Stimulated activated CD4-positive, alpha-beta T cell treated with anti-CD3 and anti-CD28 coated beads, Interleukin-15, amount 100 ng/mL, for 48 hours (primary cell): ENCODE data around the gene RAMP2.
"Not testable (repeated sequence)": the region's sequence is repeated elsewhere in the genome, so short reads cannot be mapped to it uniquely, and the experiment has no call there.

Experiments used
- DNase-seq, 2 donors: peaks; one replicate each; pipeline ENCODE4 v3.0.0-alpha.2; 2020; ENCODE audit warnings: low read depth in 2 of 2

Gene RAMP2

DNA sequence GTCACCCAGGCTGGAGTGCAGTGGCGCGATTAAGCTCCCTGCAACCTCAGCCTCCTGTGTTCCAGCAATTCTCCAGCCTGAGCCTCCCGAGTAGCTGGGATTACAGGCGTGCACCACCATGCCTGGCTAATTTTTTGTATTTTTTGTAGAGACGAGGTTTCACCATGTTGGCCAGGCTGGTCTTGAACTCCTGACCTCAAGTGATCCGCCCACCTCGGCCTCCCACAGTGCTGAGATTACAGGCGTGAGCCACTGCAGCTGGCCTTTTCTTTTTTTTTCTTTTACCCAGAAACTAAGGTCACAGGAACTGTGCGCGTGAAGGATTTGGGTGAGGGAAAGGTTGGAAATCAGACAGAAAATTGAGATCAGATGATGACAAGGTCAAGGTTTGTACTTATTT is 8.9 kb downstream of the RAMP2 start:
- not testable (repeated sequence) for DNase-seq

GRCh38 chr17:42772945-42773289 is 11.9 kb downstream of the RAMP2 start:
- no peak for DNase-seq

DNA sequence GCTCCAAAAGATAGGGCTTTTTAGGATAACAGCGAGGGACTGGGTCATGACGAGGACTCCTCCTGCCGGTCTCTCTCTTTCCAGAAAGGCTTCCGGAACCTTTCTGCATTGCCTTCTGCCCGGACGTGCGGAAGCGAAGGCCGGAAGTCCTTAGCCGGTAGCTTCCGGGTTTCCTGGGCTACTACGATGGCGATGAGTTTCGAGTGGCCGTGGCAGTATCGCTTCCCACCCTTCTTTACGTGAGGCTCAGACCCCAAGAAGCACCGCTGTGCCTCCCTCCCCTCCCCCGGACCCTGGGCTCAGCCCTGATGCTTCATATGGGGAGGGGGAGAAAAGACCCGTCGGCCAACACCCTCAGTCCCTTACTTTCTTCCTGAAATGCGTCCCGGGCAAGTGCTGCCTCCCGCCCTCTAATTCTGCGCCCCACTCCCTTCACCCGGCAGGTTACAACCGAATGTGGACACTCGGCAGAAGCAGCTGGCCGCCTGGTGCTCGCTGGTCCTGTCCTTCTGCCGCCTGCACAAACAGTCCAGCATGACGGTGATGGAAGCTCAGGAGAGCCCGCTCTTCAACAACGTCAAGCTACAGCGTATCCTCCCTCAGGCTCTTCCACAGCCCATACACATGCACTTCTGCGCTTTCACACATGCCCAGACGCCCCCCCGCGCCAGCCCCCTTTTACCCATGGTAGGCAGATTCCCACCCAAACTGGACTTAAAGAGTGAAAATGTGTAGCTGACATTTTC is 12.4 kb downstream of the RAMP2 start, which contains the start of gene VPS25:
TSS of gene VPS25 (plus strand) at position 160 of the 746 bp plus-strand sequence. CDS start at position 187, 27 bp downstream.
- DNase-seq = peak; percentile 46 to 64

- no peak for DNase-seq
Observed at GRCh38 chr17:42774066-42774745, 13.2 kb downstream of the RAMP2 start.

- no peak for DNase-seq
Observed at GRCh38 chr17:42775534-42776098, 14.6 kb downstream of the RAMP2 start.

DNA sequence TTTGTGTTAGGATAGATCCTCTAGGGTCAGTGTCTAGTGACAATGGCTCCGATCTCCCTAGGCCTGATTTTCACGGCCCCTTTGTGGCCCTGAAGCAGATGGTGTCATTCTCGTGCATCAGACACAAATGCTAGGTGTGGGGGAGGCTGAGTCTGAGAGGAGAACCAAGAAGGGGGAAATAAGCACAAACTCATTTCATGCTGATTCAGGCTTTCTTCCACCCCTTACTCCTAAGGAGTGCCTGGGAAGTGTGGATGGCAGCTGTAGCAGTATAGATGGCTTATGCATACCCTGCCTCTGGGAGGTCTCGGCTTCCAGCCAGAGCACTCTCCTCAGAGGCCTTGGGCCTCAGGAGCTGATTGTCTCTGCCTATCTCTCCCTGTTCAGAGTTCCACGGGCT is 17.5 kb downstream of the RAMP2 start:
- DNase-seq = no peak

DNA sequence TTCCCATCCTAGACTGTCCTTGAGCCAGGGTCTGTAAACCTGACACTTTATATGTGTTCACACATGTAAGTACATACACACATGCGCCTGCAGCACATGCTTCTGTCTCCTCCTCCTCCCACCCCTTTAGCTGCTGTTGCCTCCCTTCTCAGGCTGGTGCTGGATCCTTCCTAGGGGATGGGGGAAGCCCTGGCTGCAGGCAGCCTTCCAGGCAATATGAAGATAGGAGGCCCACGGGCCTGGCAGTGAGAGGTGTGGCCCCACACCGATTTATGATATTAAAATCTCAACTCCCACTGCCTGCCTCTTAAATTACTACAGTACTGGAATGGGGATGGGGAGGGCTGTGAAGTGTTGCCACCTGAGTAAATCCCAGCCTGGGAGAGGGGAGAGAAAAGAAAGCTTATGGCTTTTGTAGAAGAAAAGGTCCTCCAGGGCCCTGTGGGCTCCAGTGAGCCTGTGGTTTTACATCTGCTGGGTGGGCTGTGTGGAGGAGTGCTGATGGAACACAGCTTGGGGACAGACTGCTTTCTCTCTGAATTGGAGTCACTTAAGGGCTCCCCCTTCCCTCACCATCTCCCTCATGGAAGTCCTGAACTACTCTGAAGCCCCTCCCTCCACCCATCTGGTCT is 18.4 kb downstream of the RAMP2 start:
- DNase-seq = no peak

DNA sequence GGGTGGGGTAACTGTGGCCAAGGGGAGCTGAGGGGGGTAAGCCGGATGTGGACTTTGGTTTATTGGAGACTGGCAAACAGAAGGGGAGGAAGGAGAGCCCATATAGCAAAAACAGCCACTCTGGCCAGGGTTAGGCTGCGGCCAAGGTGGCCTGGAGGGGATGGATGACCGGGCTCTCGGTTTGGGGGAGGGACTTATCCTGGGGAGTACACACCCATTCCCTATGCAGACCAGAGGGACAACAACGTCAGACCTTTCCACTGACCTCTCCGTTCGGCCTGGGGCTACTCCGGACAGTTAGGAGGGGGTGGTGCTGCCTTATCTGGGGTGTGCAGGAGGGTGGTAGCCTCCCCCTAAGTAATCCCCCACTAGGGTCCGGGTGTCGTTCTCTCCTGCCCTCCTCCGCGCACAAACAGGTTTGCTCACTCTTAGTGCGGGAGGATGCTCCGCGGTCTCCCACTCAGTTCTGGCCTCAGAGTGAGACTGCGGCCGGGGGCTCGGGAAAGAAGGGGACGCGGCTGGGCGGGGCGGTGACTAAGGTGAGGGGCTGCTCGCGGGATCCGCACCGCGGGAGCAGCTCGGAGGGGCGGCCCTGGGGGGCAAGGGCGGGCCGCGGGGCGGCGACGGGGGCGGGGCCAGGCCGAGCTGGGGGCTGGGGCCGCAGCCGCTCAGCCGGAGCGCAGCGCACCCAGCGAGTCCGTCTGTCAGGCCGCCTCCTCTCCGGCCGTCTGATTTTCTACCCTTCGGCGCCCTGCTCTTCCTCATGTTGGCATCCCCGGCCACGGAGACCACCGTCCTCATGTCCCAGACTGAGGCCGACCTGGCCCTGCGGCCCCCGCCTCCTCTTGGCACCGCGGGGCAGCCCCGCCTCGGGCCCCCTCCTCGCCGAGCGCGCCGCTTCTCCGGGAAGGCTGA is 19.2 kb downstream of the RAMP2 start, which contains the start of gene WNK4:
TSS of gene WNK4 (plus strand) at position 675 of the 915 bp plus-strand sequence. CDS start at position 764, 89 bp downstream.
- DNase-seq = no peak

DNA sequence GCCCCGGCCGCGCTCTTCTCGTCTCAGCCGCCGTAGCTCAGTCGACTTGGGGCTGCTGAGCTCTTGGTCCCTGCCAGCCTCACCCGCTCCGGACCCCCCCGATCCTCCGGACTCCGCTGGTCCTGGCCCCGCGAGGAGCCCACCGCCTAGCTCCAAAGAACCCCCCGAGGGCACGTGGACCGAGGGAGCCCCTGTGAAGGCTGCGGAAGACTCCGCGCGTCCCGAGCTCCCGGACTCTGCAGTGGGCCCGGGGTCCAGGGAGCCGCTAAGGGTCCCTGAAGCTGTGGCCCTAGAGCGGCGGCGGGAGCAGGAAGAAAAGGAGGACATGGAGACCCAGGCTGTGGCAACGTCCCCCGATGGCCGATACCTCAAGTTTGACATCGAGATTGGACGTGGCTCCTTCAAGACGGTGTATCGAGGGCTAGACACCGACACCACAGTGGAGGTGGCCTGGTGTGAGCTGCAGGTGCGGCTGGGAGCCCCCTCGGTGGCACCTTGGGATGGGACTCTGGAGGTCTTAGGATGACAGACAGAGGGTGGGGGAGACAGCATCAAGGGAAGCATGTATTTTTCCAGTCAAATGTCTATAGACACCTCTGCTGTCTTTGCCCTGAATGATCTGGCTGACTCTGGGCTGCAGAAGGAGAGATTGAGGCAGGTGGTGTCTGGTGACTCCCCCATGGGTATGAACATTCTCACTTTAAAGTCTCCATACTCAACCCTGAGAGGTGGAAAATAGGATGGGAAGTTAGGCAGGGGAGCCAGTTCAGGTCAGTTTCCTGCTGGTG is 20.0 kb downstream of the RAMP2 start:
- DNase-seq = no peak

- no peak for DNase-seq
Observed at GRCh38 chr17:42781639-42782165, 20.7 kb downstream of the RAMP2 start.

- no peak for DNase-seq
Observed at GRCh38 chr17:42782166-42783061, 21.4 kb downstream of the RAMP2 start.

DNA sequence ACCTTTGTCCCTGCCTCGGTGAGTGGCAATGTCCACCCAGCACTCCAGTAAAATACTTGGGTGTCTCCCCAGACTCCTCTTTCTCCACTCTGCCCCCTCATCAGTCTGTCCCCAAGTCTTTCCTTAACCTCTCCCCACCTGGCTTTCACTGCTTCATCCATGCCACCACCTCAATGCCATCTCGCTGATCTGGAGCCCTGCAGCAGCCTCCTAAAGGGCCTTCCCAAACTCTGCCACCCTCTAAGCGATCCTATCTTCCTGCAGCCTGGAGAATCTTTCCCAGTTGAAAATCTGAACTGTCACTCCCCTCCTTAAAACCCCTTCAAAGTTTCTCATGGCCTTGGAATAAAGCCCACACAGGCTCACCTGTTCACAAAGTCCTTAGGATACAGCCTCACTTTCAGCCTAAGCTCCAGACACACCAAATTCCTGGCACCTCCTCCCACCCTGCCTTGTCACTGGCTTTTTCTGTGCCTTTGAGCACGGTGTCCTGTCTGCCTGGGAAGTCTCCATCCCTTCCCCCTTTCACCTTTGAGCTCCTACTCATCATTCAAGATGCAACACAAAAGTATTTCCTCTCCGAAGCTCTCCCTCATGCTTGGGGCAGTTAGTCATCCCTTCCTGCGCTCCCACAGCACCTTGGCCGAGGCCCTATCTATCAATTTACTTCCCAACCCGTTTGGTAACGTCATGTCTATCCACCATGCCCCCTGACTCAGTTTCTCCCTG is 22.2 kb downstream of the RAMP2 start:
- DNase-seq = no peak

- DNase-seq = no peak
Observed at GRCh38 chr17:42783791-42784138, 22.7 kb downstream of the RAMP2 start.

DNA sequence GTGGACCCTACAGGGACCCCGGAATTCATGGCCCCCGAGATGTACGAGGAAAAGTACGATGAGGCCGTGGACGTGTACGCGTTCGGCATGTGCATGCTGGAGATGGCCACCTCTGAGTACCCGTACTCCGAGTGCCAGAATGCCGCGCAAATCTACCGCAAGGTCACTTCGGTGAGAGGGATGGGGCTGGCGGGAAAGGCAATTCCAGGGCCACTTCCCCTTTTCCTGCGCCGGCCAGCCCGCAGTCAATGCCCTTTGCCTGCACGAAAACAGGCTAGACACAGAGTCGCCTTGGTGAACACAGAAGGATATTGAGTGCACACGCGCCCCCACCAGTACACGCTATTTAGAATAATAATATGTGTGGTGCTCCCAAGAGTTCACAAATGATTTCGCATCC is 23.4 kb downstream of the RAMP2 start:
- no peak for DNase-seq

DNA sequence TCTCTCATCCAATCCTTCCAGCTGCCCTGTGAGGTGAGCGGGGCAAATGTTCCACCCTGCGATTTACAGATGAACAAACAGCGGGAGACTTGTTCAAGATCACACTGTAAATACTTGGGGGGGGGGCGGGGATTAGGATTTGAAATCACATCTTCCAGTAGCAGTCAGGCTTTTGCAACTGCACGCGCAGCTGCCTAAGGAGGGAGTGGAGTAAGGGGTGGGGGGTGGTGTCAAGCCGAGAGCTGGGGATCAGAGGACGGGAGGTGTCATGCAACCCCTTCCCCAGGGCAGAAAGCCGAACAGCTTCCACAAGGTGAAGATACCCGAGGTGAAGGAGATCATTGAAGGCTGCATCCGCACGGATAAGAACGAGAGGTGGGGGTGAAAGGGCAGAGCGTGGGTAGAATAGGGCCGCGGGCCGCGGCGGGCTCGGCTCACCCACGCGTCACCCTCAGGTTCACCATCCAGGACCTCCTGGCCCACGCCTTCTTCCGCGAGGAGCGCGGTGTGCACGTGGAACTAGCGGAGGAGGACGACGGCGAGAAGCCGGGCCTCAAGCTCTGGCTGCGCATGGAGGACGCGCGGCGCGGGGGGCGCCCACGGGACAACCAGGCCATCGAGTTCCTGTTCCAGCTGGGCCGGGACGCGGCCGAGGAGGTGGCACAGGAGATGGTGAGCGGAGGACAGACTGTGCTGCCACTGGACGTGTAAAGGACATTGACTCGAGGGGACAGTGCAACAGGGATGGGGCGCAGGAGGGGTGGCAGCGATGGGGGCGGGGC is 24.0 kb downstream of the RAMP2 start:
- DNase-seq = no peak

- DNase-seq = no peak
Observed at GRCh38 chr17:42787266-42787665, 26.2 kb downstream of the RAMP2 start.

DNA sequence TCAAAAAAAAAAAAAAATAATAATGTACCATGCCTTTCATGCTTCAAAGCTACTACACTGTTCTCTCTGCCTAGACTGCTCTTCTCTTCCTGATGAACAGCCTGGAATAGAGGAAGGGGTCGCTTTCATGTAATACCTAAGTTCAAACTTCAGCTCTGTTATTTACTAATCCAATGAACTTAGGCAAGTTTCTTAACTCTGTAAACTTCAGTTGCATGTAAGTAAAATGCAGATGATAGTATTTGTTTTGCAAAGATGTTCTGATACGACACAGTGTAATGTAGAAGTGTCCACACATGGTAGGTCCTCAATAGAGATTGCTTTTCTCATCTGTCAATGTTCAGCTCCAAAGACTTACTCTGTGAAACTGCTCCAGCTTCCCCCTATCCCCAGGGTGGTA is 30.9 kb downstream of the RAMP2 start:
- DNase-seq = no peak

- no peak for DNase-seq
Observed at GRCh38 chr17:42792545-42792944, 31.5 kb downstream of the RAMP2 start.
